Osteocyte (in vitro differentiated cells): ENCODE data around the gene SLC6A6. TPM values are rescaled to one million over a fixed set of nuclear protein-coding genes. Genes with fewer than 3 reads are reported as not detected.

Experiments used
- DNase-seq: peaks from one replicate; pipeline ENCODE4 v3.0.0; 2021; ENCODE audit warnings: mixed read lengths; ENCODE audit not compliant: unreplicated experiment; ENCODE audit errors: extremely low spot score
- H3K27ac Mint-ChIP-seq: one replicate; pipeline ENCODE4 v1.8.0; 2021; ENCODE audit warnings: mild to moderate bottlenecking, mixed read lengths; ENCODE audit not compliant: unreplicated experiment
- H3K27me3 Mint-ChIP-seq: one replicate; pipeline ENCODE4 v1.8.0; 2021; ENCODE audit warnings: mixed read lengths; ENCODE audit not compliant: unreplicated experiment
- H3K36me3 Mint-ChIP-seq: one replicate; pipeline ENCODE4 v1.8.0; 2021; ENCODE audit warnings: mixed read lengths; ENCODE audit not compliant: unreplicated experiment
- H3K4me1 Mint-ChIP-seq: one replicate; pipeline ENCODE4 v1.8.0; 2021; ENCODE audit warnings: mixed read lengths; ENCODE audit not compliant: unreplicated experiment
- H3K4me3 Mint-ChIP-seq: one replicate; pipeline ENCODE4 v1.8.0; 2021; ENCODE audit warnings: mild to moderate bottlenecking, moderate library complexity, mixed read lengths; ENCODE audit not compliant: unreplicated experiment
- H3K9me3 Mint-ChIP-seq: one replicate; pipeline ENCODE4 v1.8.0; 2021; ENCODE audit warnings: mixed read lengths; ENCODE audit not compliant: unreplicated experiment
- total RNA-seq: library from RNA; stranded (reverse); gene quantifications from 2 replicates; pipeline ENCODE4 v1.2.1, GENCODE V29; 2021
- TF ChIP-seq, protein P1 (sequence below): fragments of 200-600 bp; sonication (generic); IDR thresholded peaks from 2 replicates; pipeline ENCODE4 v1.5.0; 2021; ENCODE audit warnings: antibody characterized with exemption, mild to moderate bottlenecking, moderate library complexity

The SLC6A6 gene
- total RNA-seq, 1 donor from 2014 or later = 41.9 TPM

DNA sequence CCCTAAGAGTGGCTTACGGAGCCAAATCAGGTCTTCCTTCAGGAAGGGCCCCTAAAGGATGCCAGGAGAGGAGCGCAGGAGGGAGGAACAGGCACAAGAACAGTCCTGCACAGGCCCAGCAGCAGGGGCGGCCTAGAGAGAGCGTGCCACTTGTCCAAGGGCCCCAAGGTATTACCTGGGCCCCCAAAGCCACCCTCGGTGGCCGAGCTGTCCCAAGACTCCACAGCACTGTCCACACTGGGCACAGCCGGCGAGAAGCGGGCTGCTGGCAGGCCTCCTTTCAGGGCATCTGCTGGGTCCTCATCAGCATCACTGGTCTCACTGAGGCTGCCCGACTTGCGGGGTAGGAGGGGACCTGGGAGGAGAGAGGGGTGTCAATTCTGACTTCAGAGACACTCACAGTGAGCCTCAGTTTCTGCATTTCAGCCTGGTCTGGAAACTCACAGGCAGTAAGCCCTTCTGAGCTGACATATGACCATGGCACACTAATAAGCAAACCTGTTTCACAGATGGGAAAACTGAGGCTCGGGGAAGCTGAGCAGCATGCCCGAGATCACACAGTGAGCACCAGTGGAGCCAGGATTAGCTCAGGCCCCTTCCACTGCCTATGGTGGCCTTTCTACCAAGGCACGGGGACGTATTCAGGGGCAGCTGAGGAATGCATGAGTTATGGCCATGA lies 104.4 kb downstream of the SLC6A6 start:
- DNase-seq = no peak
- peaks cover 2% of the 10 kb centered on the region for H3K36me3 Mint-ChIP-seq
- H3K27me3 Mint-ChIP-seq = peaks cover 7% of the 10 kb centered on the region
- H3K4me1 Mint-ChIP-seq = peaks cover 5% of the 10 kb centered on the region
- H3K9me3 Mint-ChIP-seq = peaks cover 14% of the 10 kb centered on the region
- no peak overlapping the region for H3K4me3 Mint-ChIP-seq
- no peak overlapping the region for H3K27ac Mint-ChIP-seq
- TF ChIP-seq, protein P1, sequence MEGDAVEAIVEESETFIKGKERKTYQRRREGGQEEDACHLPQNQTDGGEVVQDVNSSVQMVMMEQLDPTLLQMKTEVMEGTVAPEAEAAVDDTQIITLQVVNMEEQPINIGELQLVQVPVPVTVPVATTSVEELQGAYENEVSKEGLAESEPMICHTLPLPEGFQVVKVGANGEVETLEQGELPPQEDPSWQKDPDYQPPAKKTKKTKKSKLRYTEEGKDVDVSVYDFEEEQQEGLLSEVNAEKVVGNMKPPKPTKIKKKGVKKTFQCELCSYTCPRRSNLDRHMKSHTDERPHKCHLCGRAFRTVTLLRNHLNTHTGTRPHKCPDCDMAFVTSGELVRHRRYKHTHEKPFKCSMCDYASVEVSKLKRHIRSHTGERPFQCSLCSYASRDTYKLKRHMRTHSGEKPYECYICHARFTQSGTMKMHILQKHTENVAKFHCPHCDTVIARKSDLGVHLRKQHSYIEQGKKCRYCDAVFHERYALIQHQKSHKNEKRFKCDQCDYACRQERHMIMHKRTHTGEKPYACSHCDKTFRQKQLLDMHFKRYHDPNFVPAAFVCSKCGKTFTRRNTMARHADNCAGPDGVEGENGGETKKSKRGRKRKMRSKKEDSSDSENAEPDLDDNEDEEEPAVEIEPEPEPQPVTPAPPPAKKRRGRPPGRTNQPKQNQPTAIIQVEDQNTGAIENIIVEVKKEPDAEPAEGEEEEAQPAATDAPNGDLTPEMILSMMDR = no peak

DNA sequence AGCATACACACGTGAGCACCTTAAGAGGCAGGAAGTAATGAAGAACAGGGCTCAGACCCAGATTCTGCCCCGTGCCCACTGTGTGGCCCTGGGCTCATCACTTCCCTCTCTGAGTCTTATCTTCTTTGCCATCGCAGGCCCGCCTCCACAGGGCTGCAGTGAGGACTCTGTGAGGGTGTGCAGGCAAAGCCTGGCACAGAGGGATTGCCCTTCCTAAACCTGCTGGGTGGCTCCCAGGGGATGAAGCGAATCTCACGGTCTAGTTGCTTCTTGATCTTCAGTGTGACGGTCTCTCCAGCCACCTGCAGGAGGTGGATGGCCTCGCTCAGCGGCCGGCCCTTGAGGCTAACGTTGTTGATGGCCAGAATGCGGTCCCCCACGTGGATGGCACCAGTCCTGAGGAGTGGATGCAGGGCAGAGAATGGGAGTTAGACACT lies 104.9 kb downstream of the SLC6A6 start:
- Mint-ChIP-seq H3K27me3 (peaks cover 7% of the 10 kb centered on the region), H3K36me3 (peaks cover 2% of the 10 kb centered on the region), H3K9me3 (peaks cover 11% of the 10 kb centered on the region), H3K4me3 (no peak overlapping the region), H3K4me1 (peaks cover 5% of the 10 kb centered on the region), H3K27ac (no peak overlapping the region)
- no peak for DNase-seq
- TF ChIP-seq, protein P1 = no peak

DNA sequence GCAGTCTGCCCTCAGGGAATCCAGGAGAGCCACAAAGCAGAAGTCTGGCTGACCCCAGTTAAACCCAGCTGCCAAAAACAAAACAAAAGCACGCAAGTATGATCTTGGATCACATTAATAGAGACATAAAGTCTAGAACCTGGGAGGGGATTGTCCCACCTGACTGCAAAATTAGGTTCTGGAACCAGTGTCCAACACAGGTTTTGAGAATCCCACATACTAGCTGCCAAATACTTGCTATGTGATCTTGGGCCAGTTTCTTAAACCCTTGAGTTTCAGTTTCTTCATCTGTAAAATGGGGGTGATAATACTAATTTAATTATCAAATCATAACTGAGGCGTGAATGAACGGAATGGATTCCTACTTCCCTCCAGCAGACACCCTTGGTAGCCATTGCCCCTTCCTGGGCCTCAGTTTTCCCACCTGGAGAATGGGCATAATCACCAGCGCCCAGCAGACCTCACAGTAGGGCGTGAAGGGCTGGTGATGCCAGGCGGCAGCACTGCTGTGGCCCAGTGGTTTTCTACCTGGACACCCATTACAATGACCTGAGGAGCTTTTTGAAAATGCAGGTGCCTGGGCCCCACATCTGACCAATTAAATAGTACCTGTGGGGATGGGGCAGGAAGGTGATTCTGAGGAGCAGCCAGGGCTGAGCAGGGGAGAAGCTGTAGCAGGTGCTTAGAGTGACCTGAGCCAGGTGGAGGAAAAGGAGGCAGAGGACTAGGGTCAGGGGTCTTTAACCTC lies 105.5 kb downstream of the SLC6A6 start:
- Mint-ChIP-seq H3K27ac (no peak overlapping the region), H3K4me1 (peaks cover 5% of the 10 kb centered on the region), H3K36me3 (no peaks in the 10 kb centered on the region), H3K27me3 (peaks cover 7% of the 10 kb centered on the region), H3K9me3 (peaks cover 5% of the 10 kb centered on the region), H3K4me3 (no peak overlapping the region)
- DNase-seq = no peak
- TF ChIP-seq, protein P1 = no peak

DNA sequence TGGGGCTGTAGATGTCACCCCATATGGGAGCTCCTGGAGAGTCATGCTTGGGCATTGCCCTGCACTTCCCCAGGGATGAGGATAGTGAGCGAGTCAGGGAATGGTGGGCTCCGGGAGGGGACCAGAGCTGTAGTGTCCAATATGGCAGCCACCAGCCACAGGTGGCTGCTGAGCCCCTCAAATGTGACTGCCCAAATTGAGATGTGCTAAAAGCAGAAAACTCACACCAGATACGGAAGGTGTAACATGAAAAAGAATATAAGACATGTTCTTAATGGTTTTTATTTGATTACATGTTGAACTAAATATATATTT lies 106.1 kb downstream of the SLC6A6 start:
- Mint-ChIP-seq H3K4me3 (no peak overlapping the region), H3K36me3 (no peaks in the 10 kb centered on the region), H3K27ac (no peak overlapping the region), H3K9me3 (peaks cover under 1% of the 10 kb centered on the region), H3K27me3 (peaks cover 7% of the 10 kb centered on the region), H3K4me1 (peaks cover 5% of the 10 kb centered on the region)
- DNase-seq = no peak
- TF ChIP-seq, protein P1 = no peak
